ENCODE data around the gene NR1D2. TPM values are rescaled to one million over a fixed set of nuclear protein-coding genes. Genes with fewer than 3 reads are reported as not detected.

The NR1D2 gene
- polyA plus RNA-seq, 1 experiment: 18.0 TPM

GRCh38 chr3:23991683-23992628 is 46.9 kb downstream of the NR1D2 start:
- TF ChIP-seq, protein P1, sequence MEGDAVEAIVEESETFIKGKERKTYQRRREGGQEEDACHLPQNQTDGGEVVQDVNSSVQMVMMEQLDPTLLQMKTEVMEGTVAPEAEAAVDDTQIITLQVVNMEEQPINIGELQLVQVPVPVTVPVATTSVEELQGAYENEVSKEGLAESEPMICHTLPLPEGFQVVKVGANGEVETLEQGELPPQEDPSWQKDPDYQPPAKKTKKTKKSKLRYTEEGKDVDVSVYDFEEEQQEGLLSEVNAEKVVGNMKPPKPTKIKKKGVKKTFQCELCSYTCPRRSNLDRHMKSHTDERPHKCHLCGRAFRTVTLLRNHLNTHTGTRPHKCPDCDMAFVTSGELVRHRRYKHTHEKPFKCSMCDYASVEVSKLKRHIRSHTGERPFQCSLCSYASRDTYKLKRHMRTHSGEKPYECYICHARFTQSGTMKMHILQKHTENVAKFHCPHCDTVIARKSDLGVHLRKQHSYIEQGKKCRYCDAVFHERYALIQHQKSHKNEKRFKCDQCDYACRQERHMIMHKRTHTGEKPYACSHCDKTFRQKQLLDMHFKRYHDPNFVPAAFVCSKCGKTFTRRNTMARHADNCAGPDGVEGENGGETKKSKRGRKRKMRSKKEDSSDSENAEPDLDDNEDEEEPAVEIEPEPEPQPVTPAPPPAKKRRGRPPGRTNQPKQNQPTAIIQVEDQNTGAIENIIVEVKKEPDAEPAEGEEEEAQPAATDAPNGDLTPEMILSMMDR (IDR thresholded peaks at IDR 0.05; ENCODE audit: insufficient read depth, low read depth, low read length): no peak
- POLR2A ChIA-PET: no interaction called here
- H3K27me3 ChIP-seq (ENCODE audit: control insufficient read depth, insufficient read depth, low read length): no peaks in the 10 kb centered on the region
- H3K4me3 ChIP-seq (ENCODE audit: low read depth, low read length): no peak overlapping the region
- CTCF ChIA-PET: interaction anchor here (1.3 to 2.3 kb wide), 2 partner anchors 11 to 245 kb away, joined by 3 to 6 read pairs; no protein-coding TSS in a partner anchor
- no peak for DNase-seq (ENCODE audit: low read depth)
- no peaks in the 10 kb centered on the region for H3K36me3 ChIP-seq (ENCODE audit: control insufficient read depth, insufficient read depth, low read length)

DNA sequence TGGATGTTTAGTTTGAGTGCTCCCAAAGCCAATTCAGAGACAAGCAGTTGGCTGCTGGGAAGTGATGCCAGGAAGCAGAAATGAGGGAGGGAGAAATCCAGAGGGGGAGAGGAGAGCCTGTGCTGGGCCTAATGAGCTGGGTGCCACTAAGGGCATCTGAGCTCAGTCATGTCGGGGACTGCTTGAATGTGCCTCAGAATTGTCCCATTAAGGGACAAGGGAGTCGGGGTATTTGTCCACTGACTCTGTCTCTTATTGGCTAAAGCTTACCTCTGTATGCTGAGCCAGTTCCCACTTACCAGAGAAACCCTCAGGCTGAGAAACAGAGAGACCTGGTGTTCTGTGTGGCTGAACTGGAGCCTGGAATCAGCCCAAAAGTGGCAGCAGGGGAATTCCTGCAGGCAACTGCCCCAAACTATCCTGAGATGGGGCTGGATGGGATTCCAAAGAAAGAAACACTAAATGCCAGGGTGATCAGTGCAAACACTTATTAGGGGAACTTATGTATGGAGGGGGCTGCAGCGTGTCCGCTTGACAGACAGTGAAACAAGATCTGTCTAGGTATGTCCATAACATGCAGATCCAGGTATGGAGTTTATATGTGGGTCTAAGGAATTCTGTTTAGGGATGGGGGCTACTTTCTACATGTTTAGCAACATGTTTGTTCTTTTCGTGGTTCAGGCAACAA is 48.6 kb downstream of the NR1D2 start:
- CTCF ChIA-PET: interaction anchor here (0.9 to 2.4 kb wide), 3 partner anchors 12 to 192 kb away, joined by 3 to 7 read pairs (median 3); no protein-coding TSS in a partner anchor
- TF ChIP-seq, protein P1 (IDR thresholded peaks at IDR 0.05; ENCODE audit: insufficient read depth, low read depth, low read length): no peak
- DNase-seq (ENCODE audit: low read depth): no peak

GRCh38 chr3:23994244-23994569 is 49.1 kb downstream of the NR1D2 start:
- Histone ChIP-seq H3K27me3 (ENCODE audit: control insufficient read depth, insufficient read depth, low read length) (no peaks in the 10 kb centered on the region), H3K4me3 (ENCODE audit: low read depth, low read length) (no peak overlapping the region), H3K36me3 (ENCODE audit: control insufficient read depth, insufficient read depth, low read length) (no peaks in the 10 kb centered on the region)
- POLR2A ChIA-PET: no interaction called here
- TF ChIP-seq, protein P1 (IDR thresholded peaks at IDR 0.05; ENCODE audit: insufficient read depth, low read depth, low read length): no peak
- no peak for DNase-seq (ENCODE audit: low read depth)
- CTCF ChIA-PET: interaction anchor here (0.9 to 2.4 kb wide), 3 partner anchors 13 to 191 kb away, joined by 3 to 7 read pairs (median 3); no protein-coding TSS in a partner anchor

More for the DNA sequence above, 48.6 kb downstream of the NR1D2 start:
- Histone ChIP-seq H3K4me3 (ENCODE audit: low read depth, low read length) (no peak overlapping the region), H3K36me3 (ENCODE audit: control insufficient read depth, insufficient read depth, low read length) (no peaks in the 10 kb centered on the region), H3K27me3 (ENCODE audit: control insufficient read depth, insufficient read depth, low read length) (no peaks in the 10 kb centered on the region)
- POLR2A ChIA-PET: no interaction called here

DNA sequence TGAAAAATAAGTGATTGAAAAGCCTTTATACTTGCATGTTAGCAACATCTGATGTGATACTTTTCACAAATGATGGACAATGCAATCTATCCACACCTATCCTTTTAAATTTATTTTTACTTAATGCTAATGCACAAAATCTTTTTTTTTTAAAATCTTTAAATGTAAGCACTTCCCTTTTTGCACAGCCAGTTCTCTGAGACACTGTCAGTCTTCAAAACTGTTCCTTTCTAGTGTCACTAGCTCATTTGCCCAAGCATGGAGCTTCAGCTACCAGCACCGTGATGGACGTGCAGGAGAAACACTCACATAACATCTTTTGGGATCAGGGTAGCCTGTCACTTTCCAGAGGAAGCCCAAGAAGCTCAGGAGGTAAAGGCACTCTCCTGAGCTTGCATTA is 50.1 kb downstream of the NR1D2 start:
- POLR2A ChIA-PET: no interaction called here
- Histone ChIP-seq H3K36me3 (ENCODE audit: control insufficient read depth, insufficient read depth, low read length) (no peaks in the 10 kb centered on the region), H3K27me3 (ENCODE audit: control insufficient read depth, insufficient read depth, low read length) (no peaks in the 10 kb centered on the region), H3K4me3 (ENCODE audit: low read depth, low read length) (no peak overlapping the region)
- no peak for DNase-seq (ENCODE audit: low read depth)
- CTCF ChIA-PET: interaction anchor here (1.5 to 4.9 kb wide), 4 partner anchors 12 to 688 kb away, joined by 3 to 31 read pairs (median 6); no protein-coding TSS in a partner anchor
- TF ChIP-seq, protein P1 (IDR thresholded peaks at IDR 0.05; ENCODE audit: insufficient read depth, low read depth, low read length): no peak

- Histone ChIP-seq H3K36me3 (ENCODE audit: control insufficient read depth, insufficient read depth, low read length) (no peaks in the 10 kb centered on the region), H3K27me3 (ENCODE audit: control insufficient read depth, insufficient read depth, low read length) (no peaks in the 10 kb centered on the region), H3K4me3 (ENCODE audit: low read depth, low read length) (no peak overlapping the region)
- CTCF ChIA-PET: interaction anchor here (1.1 to 4.9 kb wide), 7 partner anchors 13 to 687 kb away, joined by 3 to 31 read pairs (median 4); no protein-coding TSS in a partner anchor
- POLR2A ChIA-PET: interaction anchor here (0.6 kb wide), 1 partner anchor 13 kb away, joined by 10 read pairs; no protein-coding TSS in a partner anchor
- TF ChIP-seq, protein P1 (IDR thresholded peaks at IDR 0.05; ENCODE audit: insufficient read depth, low read depth, low read length): no peak
- no peak for DNase-seq (ENCODE audit: low read depth)
Observed at GRCh38 chr3:23996095-23996524, 51.0 kb downstream of the NR1D2 start.
